GM19455 (cell line): ENCODE data around the gene DOLPP1.

Experiments used
- ATAC-seq: cut with Tn5 transposase; IDR thresholded peaks from one replicate; pipeline ENCODE4 v1.9.1; 2021; ENCODE audit not compliant: unreplicated experiment

The DOLPP1 gene

DNA sequence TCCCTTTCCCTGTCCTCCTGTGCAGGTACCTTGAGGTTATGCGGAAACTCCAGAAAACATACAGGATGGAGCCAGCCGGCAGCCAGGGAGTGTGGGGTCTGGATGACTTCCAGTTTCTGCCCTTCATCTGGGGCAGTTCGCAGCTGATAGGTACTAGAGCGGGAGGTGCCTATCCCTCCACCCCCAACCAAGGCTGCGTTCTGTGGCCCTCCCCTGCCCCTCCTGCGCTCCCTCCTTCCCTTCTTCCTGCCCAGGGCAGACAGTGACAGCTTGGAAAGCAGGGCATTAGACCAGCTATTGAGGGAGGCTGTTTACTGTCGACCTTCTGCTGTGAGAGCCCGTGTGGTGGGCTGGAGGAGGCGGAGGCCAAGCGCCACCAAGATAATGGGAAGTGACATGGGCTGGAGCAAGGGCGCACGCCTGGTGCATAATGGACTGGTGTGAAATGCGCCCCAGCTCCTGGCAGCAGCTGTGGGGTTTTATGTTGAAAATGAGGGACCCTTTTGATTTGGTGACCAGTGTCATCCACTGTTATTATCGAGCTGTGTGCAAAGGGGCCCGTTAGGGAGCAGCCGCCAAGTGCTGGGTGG, 55.6 kb downstream of the DOLPP1 start:
- ATAC-seq, result no peak

DNA sequence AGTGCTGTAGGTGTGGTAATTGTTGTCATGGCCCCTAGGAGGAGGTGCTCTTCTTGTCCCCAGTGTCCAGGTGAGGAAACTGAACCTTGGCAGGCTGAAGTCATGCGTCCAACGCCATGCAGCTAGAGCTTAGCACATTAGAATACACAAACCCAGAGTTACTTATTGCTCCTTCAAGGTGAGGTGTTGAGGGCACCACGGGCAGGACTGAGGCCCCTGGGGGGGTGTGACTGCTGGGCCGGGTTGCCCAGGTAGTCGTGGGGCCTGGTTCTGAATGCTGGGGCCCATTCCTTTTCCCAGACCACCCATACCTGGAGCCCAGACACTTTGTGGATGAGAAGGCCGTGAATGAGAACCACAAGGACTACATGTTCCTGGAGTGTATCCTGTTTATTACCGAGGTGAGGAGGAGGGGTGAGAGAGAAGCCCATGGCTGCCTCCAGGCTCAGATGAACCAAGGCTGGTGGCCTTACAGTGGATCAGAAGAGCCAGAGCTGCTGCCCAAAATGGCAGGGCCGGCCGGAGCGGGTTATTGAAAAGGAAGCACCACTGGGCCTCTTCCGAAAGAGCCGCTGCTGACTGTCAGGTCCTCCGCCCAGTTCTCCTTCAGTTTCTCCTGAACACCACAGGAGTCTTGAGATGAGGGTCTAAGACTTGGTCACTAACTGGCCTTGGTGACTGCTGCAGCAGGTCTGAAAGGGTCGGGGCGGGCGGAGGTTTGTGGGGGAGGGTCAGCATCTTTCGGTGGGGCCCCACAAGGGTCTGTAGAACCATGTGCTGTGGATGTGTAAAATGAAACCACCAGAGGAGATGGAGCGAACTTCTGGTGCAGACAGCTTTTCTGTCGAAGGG, 56.6 kb downstream of the DOLPP1 start:
- no peak for ATAC-seq

DNA sequence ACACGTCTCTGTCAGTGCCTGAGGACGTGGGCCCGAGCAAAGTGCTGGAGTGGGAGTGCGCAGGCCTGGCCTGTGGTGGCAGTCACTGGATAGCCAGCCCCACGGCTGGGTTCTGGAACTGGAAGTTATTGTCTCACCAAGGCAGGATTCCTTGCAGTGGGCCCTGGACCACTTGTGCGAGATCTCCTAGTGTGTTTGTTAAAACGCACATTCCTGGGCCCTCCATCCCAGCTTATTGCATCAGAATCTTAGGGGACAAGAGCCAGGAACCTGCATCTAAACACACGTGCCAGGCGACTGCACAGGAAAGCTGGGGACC, 57.2 kb downstream of the DOLPP1 start:
- no peak for ATAC-seq

DNA sequence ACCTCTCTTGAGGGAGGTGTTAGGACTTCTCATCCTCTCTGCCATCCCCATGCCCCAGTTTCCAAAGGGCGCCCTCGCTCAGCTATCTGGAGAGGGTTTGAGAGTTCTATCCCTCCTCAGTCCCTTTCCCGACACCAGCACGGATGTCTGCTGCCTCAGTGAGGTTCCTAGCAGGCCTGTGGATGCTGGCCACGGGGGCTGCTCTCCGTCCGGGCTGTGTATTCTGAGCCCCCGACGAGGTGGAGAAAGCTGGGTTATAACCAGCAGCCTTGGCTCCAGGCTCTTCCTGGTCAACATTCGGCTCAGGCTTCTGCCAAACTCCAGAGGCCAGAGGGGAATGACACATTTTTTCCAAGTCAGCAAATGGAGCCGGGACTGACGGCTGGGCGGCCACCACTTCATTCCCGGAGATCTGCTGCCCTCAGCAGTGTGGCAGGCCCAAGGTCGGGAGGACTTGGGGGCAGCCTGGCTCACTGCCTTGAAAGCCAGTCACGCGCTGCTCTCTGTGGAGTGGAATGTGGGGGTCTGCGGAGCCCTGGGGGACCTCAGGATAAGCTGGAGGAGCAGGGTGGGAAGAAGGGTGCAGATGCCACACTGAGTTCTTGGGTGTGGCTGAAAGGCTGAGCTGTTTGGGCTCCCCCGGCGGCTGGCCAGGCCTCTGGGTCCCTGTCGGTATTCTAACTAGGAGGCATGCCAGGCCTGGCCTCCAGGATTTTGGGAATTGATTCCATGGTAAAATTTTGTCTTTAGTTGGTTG, 57.7 kb downstream of the DOLPP1 start:
- ATAC-seq, result no peak

DNA sequence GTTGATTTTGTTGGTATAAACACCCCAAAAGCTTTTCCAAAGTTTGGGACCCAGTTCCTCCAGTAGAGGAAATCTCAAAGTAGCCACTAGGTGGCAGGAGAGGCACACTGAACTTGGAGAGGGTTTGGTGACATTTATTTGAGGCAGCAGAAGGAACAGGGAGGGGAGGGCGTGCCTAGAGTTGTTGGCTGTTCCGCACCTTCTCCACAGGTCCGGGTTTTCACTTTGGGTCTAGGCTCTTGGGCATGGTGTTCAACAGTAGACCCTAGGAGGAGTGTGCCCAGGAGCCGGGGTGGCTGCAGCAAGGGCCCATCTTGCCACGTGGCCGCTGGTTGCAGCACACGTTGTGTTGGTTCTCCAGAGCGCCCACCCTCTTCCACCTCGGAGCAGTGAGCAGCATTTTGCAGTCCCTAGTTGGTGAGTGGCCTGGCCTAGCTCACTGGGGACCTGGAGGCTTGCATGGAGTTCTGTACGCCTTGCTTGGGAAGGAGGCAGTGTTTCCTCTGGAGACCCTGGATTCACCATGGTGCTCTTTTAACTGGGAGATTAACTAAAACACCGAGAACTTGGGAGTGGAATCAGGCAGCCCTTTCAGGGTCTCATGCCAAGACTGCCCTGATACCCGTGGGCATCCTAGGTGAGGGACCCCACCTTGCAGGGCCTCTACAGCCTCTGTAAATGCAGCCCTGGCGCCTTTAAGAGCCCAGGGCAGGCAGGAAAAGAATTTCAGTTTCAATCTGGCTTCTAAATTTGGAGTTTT, 58.5 kb downstream of the DOLPP1 start:
- no peak for ATAC-seq

DNA sequence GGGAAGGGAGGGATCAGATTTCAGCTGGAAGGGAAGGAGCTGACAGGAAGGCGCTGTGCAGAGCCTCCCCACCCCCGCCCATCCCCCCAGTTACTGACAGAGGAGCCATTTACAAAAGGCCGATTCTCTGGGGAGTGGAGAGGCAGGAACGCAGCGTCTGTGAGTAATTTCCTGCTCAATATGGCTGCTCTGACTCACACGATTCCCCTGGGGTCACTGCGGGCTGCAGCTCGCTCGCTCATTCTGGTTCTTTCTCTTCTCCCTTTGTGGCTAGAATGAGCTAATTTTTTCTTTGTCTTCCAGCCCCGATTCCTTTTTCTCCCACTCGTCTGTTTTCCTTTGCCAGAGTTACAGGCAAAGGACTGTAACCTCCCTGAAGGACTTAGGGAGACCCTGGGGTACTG, 59.1 kb downstream of the DOLPP1 start:
- ATAC-seq, result no peak
